ENCODE measurements around the gene FADS1. TPM values are rescaled to one million over a fixed set of nuclear protein-coding genes. Genes with fewer than 3 reads are reported as not detected.

The FADS1 gene
- total RNA-seq, 3 donors from 2014 or later, result 8.8 to 112 (median 15.1) TPM

DNA sequence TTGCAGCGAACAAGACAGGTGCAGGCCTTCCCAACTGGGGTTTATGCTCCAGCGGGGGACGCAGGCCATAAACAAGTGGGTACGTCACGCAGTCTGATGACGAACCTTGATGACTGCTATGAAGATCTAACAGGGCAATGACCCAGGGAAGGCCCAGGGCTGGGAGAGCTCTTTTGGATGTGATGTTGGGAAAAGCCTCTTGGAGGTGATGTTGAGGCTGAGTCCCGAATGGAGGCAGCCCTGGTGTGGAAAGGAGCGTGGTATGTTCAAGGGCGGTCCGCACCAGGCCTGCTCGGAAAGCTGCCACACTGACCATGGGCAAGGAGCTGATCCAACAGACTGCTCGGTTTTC, 17.1 kb upstream of the FADS1 start:
- no peak for DNase-seq (ENCODE audit: low spot score in 2 of 2)
- no peaks in the 10 kb centered on the region for H3K27me3 ChIP-seq
- intact Hi-C loops (cut with DNase I; ENCODE audit: low total_unique reads), result no loop called here
- H3K36me3 ChIP-seq, result no peaks in the 10 kb centered on the region
- no peak overlapping the region for H3K4me3 ChIP-seq
- no peaks in the 10 kb centered on the region for H3K9me3 ChIP-seq
- TF ChIP-seq, protein P1, sequence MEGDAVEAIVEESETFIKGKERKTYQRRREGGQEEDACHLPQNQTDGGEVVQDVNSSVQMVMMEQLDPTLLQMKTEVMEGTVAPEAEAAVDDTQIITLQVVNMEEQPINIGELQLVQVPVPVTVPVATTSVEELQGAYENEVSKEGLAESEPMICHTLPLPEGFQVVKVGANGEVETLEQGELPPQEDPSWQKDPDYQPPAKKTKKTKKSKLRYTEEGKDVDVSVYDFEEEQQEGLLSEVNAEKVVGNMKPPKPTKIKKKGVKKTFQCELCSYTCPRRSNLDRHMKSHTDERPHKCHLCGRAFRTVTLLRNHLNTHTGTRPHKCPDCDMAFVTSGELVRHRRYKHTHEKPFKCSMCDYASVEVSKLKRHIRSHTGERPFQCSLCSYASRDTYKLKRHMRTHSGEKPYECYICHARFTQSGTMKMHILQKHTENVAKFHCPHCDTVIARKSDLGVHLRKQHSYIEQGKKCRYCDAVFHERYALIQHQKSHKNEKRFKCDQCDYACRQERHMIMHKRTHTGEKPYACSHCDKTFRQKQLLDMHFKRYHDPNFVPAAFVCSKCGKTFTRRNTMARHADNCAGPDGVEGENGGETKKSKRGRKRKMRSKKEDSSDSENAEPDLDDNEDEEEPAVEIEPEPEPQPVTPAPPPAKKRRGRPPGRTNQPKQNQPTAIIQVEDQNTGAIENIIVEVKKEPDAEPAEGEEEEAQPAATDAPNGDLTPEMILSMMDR (IDR thresholded peaks at IDR 0.05), result no peak
- TF ChIP-seq POLR2AphosphoS5 (IDR thresholded peaks at IDR 0.05) (no peak), POLR2A (IDR thresholded peaks at IDR 0.05) (no peak)
- H3K27ac ChIP-seq, result no peak overlapping the region
- no peaks in the 10 kb centered on the region for H3K4me1 ChIP-seq

DNA sequence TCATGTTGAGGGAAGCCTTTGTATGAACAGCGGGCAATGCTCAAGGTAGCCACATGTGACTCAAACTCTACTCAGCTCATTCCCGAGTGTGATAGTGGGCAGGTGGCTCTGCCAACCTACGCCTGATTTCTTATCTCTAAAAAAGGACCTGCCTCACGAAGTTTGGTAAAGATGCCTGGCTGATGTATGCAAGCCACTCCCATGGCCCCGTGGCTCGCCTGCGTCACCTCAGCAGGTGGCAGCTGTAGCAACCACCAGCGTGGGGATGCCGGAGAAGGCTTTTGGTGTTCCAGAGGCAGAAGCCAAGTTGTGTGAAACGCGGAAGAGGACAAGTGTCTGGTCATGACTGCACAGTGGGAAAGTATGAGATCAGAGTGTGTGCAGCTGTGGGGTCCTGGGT, 16.7 kb upstream of the FADS1 start:
- no peak overlapping the region for H3K4me3 ChIP-seq
- no peaks in the 10 kb centered on the region for H3K9me3 ChIP-seq
- no peaks in the 10 kb centered on the region for H3K27me3 ChIP-seq
- no peak for DNase-seq (ENCODE audit: low spot score in 2 of 2)
- intact Hi-C loops (cut with DNase I; ENCODE audit: low total_unique reads), result no loop called here
- TF ChIP-seq POLR2AphosphoS5 (IDR thresholded peaks at IDR 0.05) (no peak), POLR2A (IDR thresholded peaks at IDR 0.05) (no peak)
- TF ChIP-seq, protein P1 (IDR thresholded peaks at IDR 0.05), result no peak
- no peaks in the 10 kb centered on the region for H3K36me3 ChIP-seq
- peaks cover 0 to 2% of the 10 kb centered on the region in 2 donors for H3K4me1 ChIP-seq
- no peak overlapping the region for H3K27ac ChIP-seq

DNA sequence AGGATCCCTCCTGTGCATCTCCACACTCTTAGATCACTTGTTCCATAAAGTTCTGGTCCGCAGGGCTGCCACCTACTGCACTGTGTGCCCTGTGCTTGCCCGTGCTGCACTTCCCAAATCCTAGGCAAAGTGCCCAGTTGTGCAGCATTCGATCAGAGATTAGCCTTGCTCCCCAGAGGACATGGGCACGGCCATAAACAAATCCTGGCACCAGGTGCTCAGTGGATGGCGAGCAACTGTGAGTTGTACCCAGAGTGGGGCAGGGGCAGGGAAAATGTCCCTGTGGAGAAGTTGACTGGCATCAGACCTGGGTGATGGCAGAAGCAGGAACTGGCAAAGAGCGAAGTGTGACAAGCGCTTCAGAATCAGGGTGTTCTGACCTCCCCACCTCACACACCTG, 16.0 kb upstream of the FADS1 start:
- Histone ChIP-seq H3K36me3 (no peaks in the 10 kb centered on the region), H3K27me3 (no peaks in the 10 kb centered on the region), H3K9me3 (no peaks in the 10 kb centered on the region), H3K4me3 (no peak overlapping the region), H3K4me1 (peaks cover 0 to 5% of the 10 kb centered on the region in 2 donors), H3K27ac (no peak overlapping the region)
- TF ChIP-seq, protein P1 (IDR thresholded peaks at IDR 0.05), result no peak
- no peak for TF ChIP-seq POLR2A (IDR thresholded peaks at IDR 0.05)
- TF ChIP-seq POLR2AphosphoS5 (IDR thresholded peaks at IDR 0.05), result no peak
- intact Hi-C loops (cut with DNase I; ENCODE audit: low total_unique reads), result no loop called here
- no peak for DNase-seq (ENCODE audit: low spot score in 2 of 2)

DNA sequence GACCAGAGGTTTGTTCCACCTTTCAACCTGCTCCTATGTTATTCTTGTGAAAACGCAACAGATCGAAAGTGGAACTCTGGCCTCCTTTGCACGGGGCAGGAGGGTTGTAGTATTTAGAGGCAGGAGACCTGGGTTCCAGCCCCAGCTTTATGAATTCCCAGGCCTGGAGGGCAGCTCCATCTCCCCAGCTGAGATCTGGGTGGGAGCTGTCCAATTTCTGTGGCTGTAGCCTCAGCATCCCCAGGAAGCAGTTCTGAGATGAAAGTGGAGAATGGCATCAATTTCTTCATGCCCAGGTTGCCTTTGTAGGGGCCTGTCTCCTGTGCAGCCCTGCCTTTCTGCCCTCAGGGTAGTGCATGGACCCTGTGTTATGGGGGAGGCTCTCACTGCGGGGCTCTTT, 15.4 kb upstream of the FADS1 start:
- H3K9me3 ChIP-seq, result no peaks in the 10 kb centered on the region
- no peak overlapping the region for H3K27ac ChIP-seq
- no peak overlapping the region for H3K4me3 ChIP-seq
- DNase-seq (ENCODE audit: low spot score in 2 of 2), result no peak
- H3K4me1 ChIP-seq, result peaks cover 0 to 5% of the 10 kb centered on the region in 2 donors
- no peak for TF ChIP-seq POLR2AphosphoS5 (IDR thresholded peaks at IDR 0.05)
- TF ChIP-seq, protein P1 (IDR thresholded peaks at IDR 0.05), result no peak
- TF ChIP-seq POLR2A (IDR thresholded peaks at IDR 0.05), result no peak
- no peaks in the 10 kb centered on the region for H3K36me3 ChIP-seq
- H3K27me3 ChIP-seq, result no peaks in the 10 kb centered on the region
- intact Hi-C loops (cut with DNase I; ENCODE audit: low total_unique reads), result no loop called here

DNA sequence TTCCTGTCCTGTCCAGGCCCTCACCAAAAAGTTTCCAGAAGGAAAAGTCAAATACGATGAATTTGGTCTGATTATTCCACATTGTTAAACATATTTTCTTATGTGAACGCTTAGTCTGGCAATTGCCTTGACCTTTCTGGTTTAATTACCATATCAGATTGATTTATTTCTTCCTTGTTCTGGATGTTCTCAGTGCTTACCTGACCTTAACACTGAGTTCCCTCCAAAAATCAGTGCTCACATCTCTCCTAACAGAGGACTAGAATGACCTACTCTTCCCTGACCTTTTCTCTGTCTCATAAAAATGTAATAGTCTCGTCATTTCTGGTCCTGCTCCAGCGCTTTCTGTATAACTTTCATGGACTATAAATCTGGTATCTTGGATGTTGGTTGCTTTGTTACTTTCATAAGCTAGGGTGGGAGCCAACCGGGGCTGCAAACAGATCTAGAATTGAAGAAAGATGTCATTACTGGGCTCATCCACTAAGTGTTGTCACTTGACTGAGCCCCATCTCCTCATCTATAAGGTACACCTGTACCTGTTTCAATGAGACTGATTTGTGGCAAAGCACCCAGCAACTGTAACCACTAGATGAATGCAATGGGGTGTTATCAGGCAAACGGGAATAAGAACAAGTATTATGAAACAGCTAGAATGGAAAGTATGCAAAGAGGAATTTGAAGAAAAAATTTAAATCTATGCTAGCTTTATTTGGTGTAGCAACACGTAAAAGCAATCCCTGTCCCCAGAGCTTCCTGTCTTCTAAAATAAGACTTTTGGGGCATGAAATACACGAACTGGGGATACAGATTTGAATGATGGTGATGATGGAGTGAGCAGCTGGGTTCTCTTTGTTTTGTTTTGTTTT, 13.7 kb upstream of the FADS1 start:
- intact Hi-C loops (cut with DNase I; ENCODE audit: low total_unique reads), result no loop called here
- TF ChIP-seq POLR2A (IDR thresholded peaks at IDR 0.05) (no peak), POLR2AphosphoS5 (IDR thresholded peaks at IDR 0.05) (no peak)
- TF ChIP-seq, protein P1 (IDR thresholded peaks at IDR 0.05), result no peak
- no peak overlapping the region for H3K27ac ChIP-seq
- no peaks in the 10 kb centered on the region for H3K36me3 ChIP-seq
- H3K27me3 ChIP-seq, result no peaks in the 10 kb centered on the region
- H3K4me1 ChIP-seq, result peaks cover 0 to 5% of the 10 kb centered on the region in 2 donors
- H3K9me3 ChIP-seq, result no peaks in the 10 kb centered on the region
- H3K4me3 ChIP-seq, result no peak overlapping the region
- no peak for DNase-seq (ENCODE audit: low spot score in 2 of 2)
